H1 (cell line): ENCODE measurements around the gene MRPL1. TPM values are rescaled to one million over a fixed set of nuclear protein-coding genes. Genes with fewer than 3 reads are reported as not detected.

Source experiments
- GABPA ChIP-seq: IDR thresholded peaks from 2 replicates; pipeline ENCODE4 v1.6.1; 2011; ENCODE audit warnings: mild to moderate bottlenecking, low read length, moderate library complexity, borderline replicate concordance; ENCODE audit not compliant: insufficient read depth
- SP1 ChIP-seq: IDR thresholded peaks from 2 replicates; pipeline ENCODE4 v1.6.1; 2011; ENCODE audit warnings: low read depth, low read length
- polyA plus RNA-seq, 7 experiments: library from polyadenylated mRNA; depleted of rRNA in 3 of 7; stranded (reverse) in 5 of 7; unstranded in 2 of 7; fragments of >200 nt in 5 of 7; fragments of 200-250 nt in 2 of 7; gene quantifications; 1 replicate in 5 of 7; 2 replicates in 1 of 7; 4 replicates in 1 of 7; pipeline versions ENCODE4 v1.2.1 to v1.2.3, GENCODE V29; 2011 to 2013; ENCODE audit warnings: missing spikeins in 2 of 7, mixed read lengths in 2 of 7
- total RNA-seq: library from RNA; stranded (reverse); fragmentation: NEBNext Ultra II Directional; extraction: Animal tissue kit (Norgen Biotek cat#: 25700); gene quantifications from 2 replicates; pipeline ENCODE4 v1.2.1, GENCODE V29; 2021

The MRPL1 gene
- total and polyA plus RNA-seq, 2 of the 8 experiments (the other 6 are each of a cell fraction or from before 2014, with no cell fraction given) = 9.6 to 37.0 TPM

GRCh38 chr4:77917075-77917474 lies 54.4 kb downstream of the MRPL1 start (continued):
- TF ChIP-seq SP1 (no peak), GABPA (no peak)
